Erythroblast (primary cell): ENCODE measurements around the gene PAN2.

ENCODE experiments used
- GATA1 ChIP-seq: IDR thresholded peaks from 2 replicates; pipeline ENCODE4 v1.6.1; 2011; ENCODE audit warnings: low read depth, mild to moderate bottlenecking, control low read depth, low read length, moderate library complexity
- POLR2A ChIP-seq: IDR thresholded peaks from 2 replicates; pipeline ENCODE4 v1.6.1; 2011; ENCODE audit warnings: mild to moderate bottlenecking, low read length

DNA sequence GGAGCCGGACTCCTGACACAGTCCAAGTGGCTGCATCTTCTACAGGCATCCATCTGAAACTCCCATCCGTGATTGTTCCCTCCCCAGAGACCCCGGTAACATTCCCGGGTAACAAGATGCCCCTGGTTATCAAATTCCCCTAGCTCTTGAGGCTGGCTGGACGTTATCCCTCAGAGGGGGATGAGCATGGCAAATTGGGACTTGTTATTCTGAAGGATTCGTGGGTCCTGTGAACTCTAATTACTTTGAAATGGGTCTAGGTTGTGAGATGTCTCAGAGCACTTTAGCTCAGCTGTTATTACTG, 642 bp upstream of the PAN2 start:
- TF ChIP-seq POLR2A (no peak), GATA1 (no peak)
